ENCODE data around the gene TBL2. TPM values are rescaled to one million over a fixed set of nuclear protein-coding genes. Genes with fewer than 3 reads are reported as not detected.
A peak's percentile ranks its signal among the peaks of the same experiment; 100 is the strongest.

The TBL2 gene, protein sequence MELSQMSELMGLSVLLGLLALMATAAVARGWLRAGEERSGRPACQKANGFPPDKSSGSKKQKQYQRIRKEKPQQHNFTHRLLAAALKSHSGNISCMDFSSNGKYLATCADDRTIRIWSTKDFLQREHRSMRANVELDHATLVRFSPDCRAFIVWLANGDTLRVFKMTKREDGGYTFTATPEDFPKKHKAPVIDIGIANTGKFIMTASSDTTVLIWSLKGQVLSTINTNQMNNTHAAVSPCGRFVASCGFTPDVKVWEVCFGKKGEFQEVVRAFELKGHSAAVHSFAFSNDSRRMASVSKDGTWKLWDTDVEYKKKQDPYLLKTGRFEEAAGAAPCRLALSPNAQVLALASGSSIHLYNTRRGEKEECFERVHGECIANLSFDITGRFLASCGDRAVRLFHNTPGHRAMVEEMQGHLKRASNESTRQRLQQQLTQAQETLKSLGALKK
- 41.0 TPM for polyA plus RNA-seq (2013, experiment 1 of 4)
- polyA plus RNA-seq (2013, experiment 2 of 4), result 37.8 TPM
- polyA plus RNA-seq (2013, experiment 3 of 4), result 35.8 TPM
- polyA plus RNA-seq (2013, experiment 4 of 4), result 51.8 TPM

DNA sequence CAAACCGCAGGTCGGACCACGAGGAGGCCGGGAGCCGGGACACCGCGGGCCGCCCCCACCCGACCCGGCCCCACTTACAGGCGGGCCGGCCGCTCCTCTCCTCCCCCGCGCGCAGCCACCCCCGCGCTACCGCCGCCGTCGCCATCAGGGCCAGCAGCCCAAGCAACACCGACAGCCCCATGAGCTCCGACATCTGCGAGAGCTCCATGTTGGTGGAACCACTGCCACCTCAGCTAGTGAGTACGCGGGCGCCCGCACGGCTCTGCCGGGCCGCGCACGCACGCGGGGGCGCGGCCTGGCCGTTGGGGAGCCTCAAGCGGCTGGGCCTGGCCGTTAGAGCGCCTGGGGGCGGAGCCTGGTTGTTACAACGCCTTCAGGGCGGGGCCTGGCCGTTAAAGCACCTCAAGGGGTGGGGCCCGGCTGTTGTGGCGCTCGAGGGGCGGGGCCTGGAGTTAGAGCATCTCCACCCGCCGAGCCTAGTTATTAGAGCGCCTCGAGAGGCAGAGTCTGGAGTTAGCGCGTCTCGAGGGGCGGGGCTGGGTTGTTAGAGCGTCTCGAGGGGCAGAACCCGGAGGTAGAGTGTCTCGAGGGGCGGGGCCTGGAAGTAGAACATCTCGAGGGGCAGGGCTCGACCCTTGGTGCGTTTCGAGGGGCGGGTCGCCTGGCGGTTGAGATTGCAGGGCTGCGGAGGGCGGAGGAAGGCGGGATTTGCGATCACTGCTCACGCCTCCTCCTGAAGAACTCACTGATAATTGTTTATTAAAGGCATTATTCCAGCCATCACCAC, at the start of gene TBL2:
Gene TBL2 (minus strand): TSS at position 238 of the 787 bp plus-strand sequence. CDS start 30 bp downstream, at position 208.
- H3K4me1 ChIP-seq (ENCODE audit: control insufficient read depth, insufficient read depth, low read length), result peaks cover 4% of the 10 kb centered on the region

DNA sequence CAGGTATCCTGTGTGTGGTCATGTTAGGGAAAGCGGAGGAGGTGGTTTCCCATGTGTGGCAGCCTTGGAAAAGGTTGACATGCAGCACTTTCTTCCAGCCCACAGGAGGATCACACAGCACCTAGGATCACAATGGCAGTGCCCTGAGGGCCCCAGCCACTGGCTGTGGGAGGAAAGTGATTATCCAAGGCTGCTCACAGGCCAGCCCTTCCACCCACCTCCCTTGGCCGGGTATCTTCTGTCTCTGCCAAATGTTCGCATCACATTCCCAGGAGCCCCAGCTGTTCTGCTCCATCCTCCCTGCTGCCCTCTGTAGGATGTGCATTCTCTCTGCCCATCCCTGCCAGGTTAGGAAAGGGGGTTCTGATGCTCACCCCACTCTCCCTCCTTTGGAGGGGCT, 48.4 kb upstream of the TBL2 start:
- Histone ChIP-seq H3K4me1 (ENCODE audit: control insufficient read depth, insufficient read depth, low read length) (peaks cover 18% of the 10 kb centered on the region), H3K27ac (ENCODE audit: insufficient read depth, low read depth, low read length, poor library complexity, severe bottlenecking) (no peak overlapping the region), H3K9me3 (ENCODE audit: control insufficient read depth, low read length) (no peaks in the 10 kb centered on the region), H3K4me3 (ENCODE audit: insufficient read depth, low read depth, low read length) (no peak overlapping the region), H3K36me3 (ENCODE audit: control insufficient read depth, insufficient read depth, low read length) (no peaks in the 10 kb centered on the region), H3K27me3 (ENCODE audit: control insufficient read depth, insufficient read depth, low read length, poor library complexity, severe bottlenecking) (peaks cover 45% of the 10 kb centered on the region)
- 56 to 59% methylated on average over 3 of the region's 3 CpGs for WGBS, 2 experiments

More for the DNA sequence above, at the start of gene TBL2:
- H3K4me3 ChIP-seq (ENCODE audit: insufficient read depth, low read depth, low read length), result peak within 1 kb of the TSS; percentile 99
- WGBS, 2 experiments, result 1% methylated on average over 75 of the region's 75 CpGs
- H3K36me3 ChIP-seq (ENCODE audit: control insufficient read depth, insufficient read depth, low read length), result peaks cover 14% of the 10 kb centered on the region
- H3K27me3 ChIP-seq (ENCODE audit: control insufficient read depth, insufficient read depth, low read length, poor library complexity, severe bottlenecking), result peaks cover 5% of the 10 kb centered on the region
- H3K27ac ChIP-seq (ENCODE audit: insufficient read depth, low read depth, low read length, poor library complexity, severe bottlenecking), result peak within 1 kb of the TSS; percentile 75
- H3K9me3 ChIP-seq (ENCODE audit: control insufficient read depth, low read length), result no peaks in the 10 kb centered on the region

DNA sequence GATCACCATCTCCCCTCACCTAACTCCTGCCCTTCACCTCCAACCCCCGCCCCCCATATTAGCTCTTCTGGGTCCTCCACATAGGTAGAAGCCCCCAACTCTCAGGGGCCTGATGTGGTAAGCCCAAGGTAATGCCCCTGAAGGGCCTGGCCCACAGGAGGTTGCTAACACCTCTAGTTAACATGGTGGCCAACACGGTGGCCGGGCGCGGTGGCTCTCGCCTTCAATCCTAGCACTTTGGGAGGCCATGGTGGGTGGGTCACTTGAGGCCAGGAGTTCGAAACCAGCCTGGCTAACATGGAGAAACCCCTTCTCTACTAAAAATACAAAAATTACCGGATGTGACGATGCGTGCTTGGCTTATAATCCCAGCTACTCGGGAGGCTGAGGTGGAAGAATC, 46.9 kb upstream of the TBL2 start:
- H3K36me3 ChIP-seq (ENCODE audit: control insufficient read depth, insufficient read depth, low read length), result no peaks in the 10 kb centered on the region
- H3K4me1 ChIP-seq (ENCODE audit: control insufficient read depth, insufficient read depth, low read length), result peaks cover 18% of the 10 kb centered on the region
- peaks cover 53% of the 10 kb centered on the region for H3K27me3 ChIP-seq (ENCODE audit: control insufficient read depth, insufficient read depth, low read length, poor library complexity, severe bottlenecking)
- 92 to 95% methylated on average over 11 of the region's 11 CpGs for WGBS, 2 experiments
- no peak overlapping the region for H3K27ac ChIP-seq (ENCODE audit: insufficient read depth, low read depth, low read length, poor library complexity, severe bottlenecking)
- H3K4me3 ChIP-seq (ENCODE audit: insufficient read depth, low read depth, low read length), result no peak overlapping the region
- no peaks in the 10 kb centered on the region for H3K9me3 ChIP-seq (ENCODE audit: control insufficient read depth, low read length)

DNA sequence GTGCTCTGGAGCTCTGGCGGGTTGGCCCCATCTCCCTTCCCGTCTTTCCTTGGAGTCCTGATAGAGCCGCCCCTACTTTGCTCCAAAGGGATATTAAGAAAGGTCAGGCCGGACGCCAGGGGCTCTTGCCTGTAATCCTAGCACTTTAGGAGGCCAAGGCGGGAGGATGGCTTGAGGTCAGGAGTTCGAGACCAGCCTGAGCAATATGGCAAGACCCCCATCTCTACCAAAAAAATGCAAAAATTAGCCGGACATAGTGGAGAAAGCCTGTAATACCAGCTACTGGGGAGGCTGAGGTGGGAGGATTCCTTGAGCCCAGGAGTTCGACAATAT, 46.3 kb upstream of the TBL2 start:
- 44 to 47% methylated on average over 9 of the region's 9 CpGs for WGBS, 2 experiments
- H3K36me3 ChIP-seq (ENCODE audit: control insufficient read depth, insufficient read depth, low read length), result no peaks in the 10 kb centered on the region
- no peak overlapping the region for H3K27ac ChIP-seq (ENCODE audit: insufficient read depth, low read depth, low read length, poor library complexity, severe bottlenecking)
- H3K4me3 ChIP-seq (ENCODE audit: insufficient read depth, low read depth, low read length), result peak overlapping the region; percentile 45
- peaks cover 53% of the 10 kb centered on the region for H3K27me3 ChIP-seq (ENCODE audit: control insufficient read depth, insufficient read depth, low read length, poor library complexity, severe bottlenecking)
- H3K9me3 ChIP-seq (ENCODE audit: control insufficient read depth, low read length), result no peaks in the 10 kb centered on the region
- H3K4me1 ChIP-seq (ENCODE audit: control insufficient read depth, insufficient read depth, low read length), result peaks cover 18% of the 10 kb centered on the region

DNA sequence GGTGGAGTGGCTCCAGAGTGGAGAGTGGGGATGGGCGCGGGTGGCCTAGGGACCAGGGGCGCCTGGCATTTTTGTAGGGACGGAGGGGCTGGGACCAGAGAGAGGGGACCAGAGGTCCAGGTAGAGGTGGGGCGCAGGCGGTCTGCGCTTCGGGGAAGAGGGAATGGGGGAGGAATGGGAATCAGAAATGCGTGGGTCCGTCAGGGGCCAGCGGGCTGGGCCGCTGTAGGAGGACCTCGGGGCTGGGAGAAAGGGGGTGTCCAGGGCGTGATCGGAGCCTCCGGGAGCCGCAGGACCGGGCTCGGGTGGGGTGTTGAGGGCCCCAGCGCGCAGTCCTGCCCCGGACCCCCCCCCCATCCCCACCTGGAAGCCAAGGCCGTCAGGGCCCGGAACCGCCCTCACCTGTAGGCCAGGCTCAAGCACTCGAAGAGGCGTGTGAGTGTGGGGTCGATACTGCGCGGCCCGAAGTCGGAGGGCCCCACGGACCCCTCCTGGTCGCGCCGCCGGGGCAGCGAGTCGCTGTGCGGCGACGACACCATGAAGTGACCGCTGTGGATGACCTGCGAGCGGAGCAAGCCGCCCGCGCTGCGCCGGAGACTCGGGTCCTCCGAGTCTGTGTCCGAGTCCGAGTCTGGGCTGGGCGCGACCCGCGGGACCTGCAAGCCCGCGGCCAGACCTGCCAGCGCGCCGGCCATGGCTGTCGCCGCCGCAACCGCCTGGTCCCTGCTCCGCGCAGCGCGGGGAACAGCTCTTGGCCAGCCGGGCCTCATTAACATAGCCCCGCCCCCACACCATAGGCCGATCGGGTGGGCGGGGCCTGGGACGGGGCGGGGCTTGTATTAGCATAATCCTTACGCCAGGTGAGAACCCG, 45.7 kb upstream of the TBL2 start, which contains the start of gene MLXIPL:
Gene MLXIPL (minus strand): TSS at position 725 of the 871 bp plus-strand sequence. CDS start 30 bp downstream, at position 695.
- peaks cover 18% of the 10 kb centered on the region for H3K4me1 ChIP-seq (ENCODE audit: control insufficient read depth, insufficient read depth, low read length)
- H3K27ac ChIP-seq (ENCODE audit: insufficient read depth, low read depth, low read length, poor library complexity, severe bottlenecking), result no peak within 1 kb of the TSS
- H3K9me3 ChIP-seq (ENCODE audit: control insufficient read depth, low read length), result no peaks in the 10 kb centered on the region
- H3K4me3 ChIP-seq (ENCODE audit: insufficient read depth, low read depth, low read length), result peak within 1 kb of the TSS; percentile 45
- WGBS, 2 experiments, result 1% methylated on average over 80 of the region's 80 CpGs
- H3K27me3 ChIP-seq (ENCODE audit: control insufficient read depth, insufficient read depth, low read length, poor library complexity, severe bottlenecking), result peaks cover 53% of the 10 kb centered on the region
- H3K36me3 ChIP-seq (ENCODE audit: control insufficient read depth, insufficient read depth, low read length), result no peaks in the 10 kb centered on the region

DNA sequence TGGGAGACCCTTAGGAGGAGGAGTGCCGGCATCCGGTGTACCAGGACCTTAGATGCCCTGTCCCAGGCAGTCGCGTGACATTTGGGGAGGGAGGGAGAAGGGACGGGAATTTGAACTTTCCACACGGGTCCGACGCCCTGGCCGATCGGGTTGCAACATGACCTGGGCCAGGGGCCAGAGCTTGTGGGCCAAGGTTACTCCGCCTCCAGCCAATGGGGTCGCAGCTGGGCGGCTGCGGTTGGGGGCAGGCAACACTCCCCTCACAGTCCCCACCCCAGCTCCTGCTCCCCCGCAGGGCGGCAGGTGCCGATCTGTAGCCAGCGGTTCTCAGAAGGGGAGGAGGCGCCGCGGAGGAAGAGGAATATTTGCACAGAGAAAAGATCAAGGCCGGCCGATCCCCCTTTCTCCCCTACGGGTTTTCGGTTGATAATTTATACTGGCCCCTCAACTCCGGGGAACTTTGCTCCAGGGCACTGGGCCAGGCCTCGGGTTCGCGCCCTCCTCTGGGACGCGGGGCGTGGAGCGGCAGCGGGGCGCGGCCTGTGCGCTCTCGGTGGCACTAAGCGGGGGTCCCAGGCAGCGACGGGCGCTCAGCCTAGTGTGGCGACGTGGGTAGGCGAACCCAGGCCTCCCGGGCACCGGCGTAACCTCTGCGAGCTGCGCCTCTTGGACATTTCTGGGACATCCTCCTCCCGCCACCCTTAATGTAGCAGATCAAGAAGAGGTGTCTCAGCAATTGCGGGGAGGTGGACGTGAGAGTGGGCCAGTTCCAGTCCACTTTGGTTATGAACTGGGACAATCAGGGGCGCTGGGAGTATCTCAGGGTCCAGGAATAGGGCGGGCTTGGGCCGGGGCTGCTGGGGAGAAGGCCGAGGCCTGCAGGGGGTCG, 44.8 kb upstream of the TBL2 start:
- Histone ChIP-seq H3K4me1 (ENCODE audit: control insufficient read depth, insufficient read depth, low read length) (peaks cover 18% of the 10 kb centered on the region), H3K27ac (ENCODE audit: insufficient read depth, low read depth, low read length, poor library complexity, severe bottlenecking) (no peak overlapping the region), H3K27me3 (ENCODE audit: control insufficient read depth, insufficient read depth, low read length, poor library complexity, severe bottlenecking) (peaks cover 49% of the 10 kb centered on the region), H3K4me3 (ENCODE audit: insufficient read depth, low read depth, low read length) (no peak overlapping the region), H3K36me3 (ENCODE audit: control insufficient read depth, insufficient read depth, low read length) (no peaks in the 10 kb centered on the region), H3K9me3 (ENCODE audit: control insufficient read depth, low read length) (no peaks in the 10 kb centered on the region)
- 1 to 2% methylated on average over 58 of the region's 58 CpGs for WGBS, 2 experiments

DNA sequence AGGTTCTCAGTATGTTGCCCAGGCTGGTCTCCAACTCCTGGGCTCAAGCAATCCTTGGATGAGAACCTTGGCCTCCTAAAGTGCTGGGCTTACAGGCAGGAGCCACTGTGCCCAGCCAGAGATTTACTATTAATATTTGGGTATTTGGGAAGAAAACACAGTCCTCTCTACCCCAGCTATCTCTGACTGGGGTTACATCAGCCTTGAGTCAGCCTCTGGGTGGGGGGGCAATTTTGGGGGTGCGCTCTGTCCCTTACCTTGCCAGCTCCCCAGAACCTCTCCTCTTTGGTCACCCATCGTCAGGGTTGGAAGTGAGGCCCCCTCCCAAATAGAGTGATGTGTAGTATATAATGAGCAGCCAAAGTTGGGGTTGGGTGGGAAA, 44.1 kb upstream of the TBL2 start:
- Histone ChIP-seq H3K27me3 (ENCODE audit: control insufficient read depth, insufficient read depth, low read length, poor library complexity, severe bottlenecking) (peaks cover 49% of the 10 kb centered on the region), H3K27ac (ENCODE audit: insufficient read depth, low read depth, low read length, poor library complexity, severe bottlenecking) (no peak overlapping the region), H3K4me3 (ENCODE audit: insufficient read depth, low read depth, low read length) (no peak overlapping the region), H3K9me3 (ENCODE audit: control insufficient read depth, low read length) (no peaks in the 10 kb centered on the region), H3K4me1 (ENCODE audit: control insufficient read depth, insufficient read depth, low read length) (peaks cover 18% of the 10 kb centered on the region), H3K36me3 (ENCODE audit: control insufficient read depth, insufficient read depth, low read length) (no peaks in the 10 kb centered on the region)
- 39 to 48% methylated on average over 2 of the region's 2 CpGs for WGBS, 2 experiments

DNA sequence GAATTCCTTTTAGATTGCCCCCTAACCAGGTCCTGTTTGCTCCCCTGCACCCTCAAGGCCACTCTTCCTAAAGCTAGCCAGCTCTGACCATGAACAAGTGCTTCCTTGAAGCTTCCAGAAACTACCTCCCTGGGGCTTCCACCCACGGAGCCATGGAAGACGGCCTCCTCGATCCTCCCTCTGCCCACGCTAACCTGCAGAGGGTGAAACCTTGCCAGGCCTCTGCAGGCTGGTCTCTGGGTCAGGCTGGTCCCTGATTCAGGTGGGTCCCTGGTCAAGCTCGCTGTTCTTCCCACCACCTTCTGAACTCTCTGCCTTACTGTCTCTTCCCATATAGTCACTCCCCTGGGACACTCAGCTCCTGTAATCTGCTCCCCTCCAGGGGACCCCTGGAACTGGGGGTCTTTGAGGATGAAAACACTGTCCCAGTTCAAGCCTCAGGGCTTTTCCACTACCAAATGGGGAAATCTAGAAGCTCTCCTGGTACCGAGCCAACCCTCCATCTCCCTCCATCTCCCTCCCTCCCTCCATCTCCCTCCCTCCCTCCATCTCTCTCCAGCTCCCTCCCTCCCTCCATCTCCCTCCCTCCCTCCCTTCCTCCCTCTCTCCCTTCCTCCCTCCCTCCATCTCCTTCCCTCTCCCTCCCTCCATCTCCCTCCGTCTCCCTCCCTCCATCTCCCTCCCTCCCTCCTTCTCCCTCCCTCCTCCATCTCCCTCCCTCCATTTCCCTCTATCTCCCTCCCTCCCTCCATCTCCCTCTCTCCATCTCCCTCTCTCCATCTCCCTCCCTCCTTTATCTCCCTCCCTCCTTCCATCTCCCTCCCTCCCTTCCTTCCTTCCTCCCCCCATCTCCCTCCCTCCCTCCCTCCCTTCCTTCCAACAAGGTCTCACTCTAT, 43.0 kb upstream of the TBL2 start:
- WGBS, 2 experiments, result 68 to 73% methylated on average over 7 of the region's 7 CpGs
- peaks cover 47% of the 10 kb centered on the region for H3K27me3 ChIP-seq (ENCODE audit: control insufficient read depth, insufficient read depth, low read length, poor library complexity, severe bottlenecking)

More for the DNA sequence above, 43.0 kb upstream of the TBL2 start:
- Histone ChIP-seq H3K36me3 (ENCODE audit: control insufficient read depth, insufficient read depth, low read length) (no peaks in the 10 kb centered on the region), H3K27ac (ENCODE audit: insufficient read depth, low read depth, low read length, poor library complexity, severe bottlenecking) (no peak overlapping the region), H3K9me3 (ENCODE audit: control insufficient read depth, low read length) (no peaks in the 10 kb centered on the region), H3K4me1 (ENCODE audit: control insufficient read depth, insufficient read depth, low read length) (peaks cover 14% of the 10 kb centered on the region), H3K4me3 (ENCODE audit: insufficient read depth, low read depth, low read length) (no peak overlapping the region)

Data from ectodermal cell (in vitro differentiated cells).